ENCODE measurements around the gene ZNF827.

Gene ZNF827

DNA sequence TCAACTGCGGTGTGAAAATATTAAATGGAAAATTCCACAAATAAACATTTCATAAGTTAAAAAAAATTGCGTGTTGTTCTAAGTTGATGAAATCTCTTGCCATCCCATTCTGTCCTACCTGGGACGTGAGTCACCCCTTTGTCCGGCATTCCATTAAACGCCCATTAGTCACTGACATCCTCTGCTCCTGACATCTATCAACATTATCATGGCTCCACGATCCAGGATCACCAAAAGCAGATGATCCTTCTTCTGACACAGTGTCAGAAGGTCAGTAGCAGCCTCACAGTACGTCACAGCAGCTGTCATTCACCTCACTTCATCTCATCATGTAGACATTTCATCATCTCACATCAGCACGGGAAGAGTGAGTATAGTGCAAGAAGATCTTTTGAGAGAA lies 125.7 kb downstream of the ZNF827 start:
- no peak for DNase-seq (ENCODE audit: low read depth, low spot score)
- Histone ChIP-seq H3K27me3 (ENCODE audit: insufficient read depth, insufficient read length) (no peaks in the 10 kb centered on the region), H3K9me3 (ENCODE audit: insufficient read depth, low read length) (peaks cover 20% of the 10 kb centered on the region), H3K9ac (ENCODE audit: insufficient read length, low read depth) (no peak overlapping the region), H3K4me1 (ENCODE audit: insufficient read depth, insufficient read length) (no peaks in the 10 kb centered on the region), H3K4me3 (ENCODE audit: insufficient read length, low read depth) (no peak overlapping the region), H3K36me3 (ENCODE audit: insufficient read depth, insufficient read length, low read length) (peaks cover 37% of the 10 kb centered on the region)
- TF ChIP-seq YY1 (IDR thresholded peaks at IDR 0.05; ENCODE audit: insufficient read depth, insufficient read length) = no peak
- no peak for TF ChIP-seq SUZ12 (IDR thresholded peaks at IDR 0.05; ENCODE audit: extremely low read depth, insufficient read depth, insufficient read length)
- TF ChIP-seq ZNF274 (IDR thresholded peaks at IDR 0.05; ENCODE audit: low read depth, low read length) = no peak

GRCh38 chr4:145808848-145809512 lies 129.6 kb downstream of the ZNF827 start:
- Histone ChIP-seq H3K36me3 (ENCODE audit: insufficient read depth, insufficient read length, low read length) (peaks cover 16% of the 10 kb centered on the region), H3K4me3 (ENCODE audit: insufficient read length, low read depth) (no peak overlapping the region), H3K9ac (ENCODE audit: insufficient read length, low read depth) (no peak overlapping the region), H3K4me1 (ENCODE audit: insufficient read depth, insufficient read length) (no peaks in the 10 kb centered on the region), H3K27me3 (ENCODE audit: insufficient read depth, insufficient read length) (no peaks in the 10 kb centered on the region), H3K9me3 (ENCODE audit: insufficient read depth, low read length) (peaks cover 20% of the 10 kb centered on the region)
- TF ChIP-seq ZNF274 (IDR thresholded peaks at IDR 0.05; ENCODE audit: low read depth, low read length) = no peak
- no peak for TF ChIP-seq YY1 (IDR thresholded peaks at IDR 0.05; ENCODE audit: insufficient read depth, insufficient read length)
- no peak for TF ChIP-seq SUZ12 (IDR thresholded peaks at IDR 0.05; ENCODE audit: extremely low read depth, insufficient read depth, insufficient read length)
- DNase-seq (ENCODE audit: low read depth, low spot score) = no peak

DNA sequence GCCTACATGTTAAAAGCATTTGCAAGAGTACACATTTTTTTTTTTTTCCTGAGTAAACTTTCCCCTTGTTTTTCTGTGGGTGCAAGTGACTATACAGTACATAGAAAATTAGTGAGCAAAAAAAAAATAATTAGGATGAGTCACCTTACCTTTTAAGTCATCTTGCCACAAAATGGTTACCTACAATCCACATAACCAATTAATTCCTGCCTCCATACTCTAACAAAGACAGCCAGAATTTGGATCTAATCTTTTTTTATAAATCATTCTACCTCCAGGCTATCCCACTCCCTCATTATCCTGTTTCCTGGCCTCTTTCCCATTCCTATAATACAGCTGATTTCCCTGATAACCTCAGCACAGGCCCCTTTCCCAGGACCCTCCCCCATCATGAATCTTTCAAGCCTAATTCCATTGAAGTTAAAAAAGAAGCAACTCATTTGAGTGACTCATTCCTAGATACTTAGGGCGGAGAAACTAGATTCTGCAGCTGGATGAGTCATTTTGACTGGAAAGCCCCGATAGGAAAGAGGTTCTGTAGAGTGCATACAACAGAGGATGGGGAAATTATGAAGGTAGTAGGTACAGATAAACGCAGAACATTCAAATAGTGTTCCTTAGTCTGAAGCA lies 130.5 kb downstream of the ZNF827 start:
- Histone ChIP-seq H3K9me3 (ENCODE audit: insufficient read depth, low read length) (peaks cover 20% of the 10 kb centered on the region), H3K9ac (ENCODE audit: insufficient read length, low read depth) (no peak overlapping the region), H3K4me1 (ENCODE audit: insufficient read depth, insufficient read length) (no peaks in the 10 kb centered on the region), H3K27me3 (ENCODE audit: insufficient read depth, insufficient read length) (no peaks in the 10 kb centered on the region), H3K4me3 (ENCODE audit: insufficient read length, low read depth) (no peak overlapping the region), H3K36me3 (ENCODE audit: insufficient read depth, insufficient read length, low read length) (peaks cover 10% of the 10 kb centered on the region)
- peak; percentile 57 for DNase-seq (ENCODE audit: low read depth, low spot score)
- TF ChIP-seq SUZ12 (IDR thresholded peaks at IDR 0.05; ENCODE audit: extremely low read depth, insufficient read depth, insufficient read length) = no peak

DNA sequence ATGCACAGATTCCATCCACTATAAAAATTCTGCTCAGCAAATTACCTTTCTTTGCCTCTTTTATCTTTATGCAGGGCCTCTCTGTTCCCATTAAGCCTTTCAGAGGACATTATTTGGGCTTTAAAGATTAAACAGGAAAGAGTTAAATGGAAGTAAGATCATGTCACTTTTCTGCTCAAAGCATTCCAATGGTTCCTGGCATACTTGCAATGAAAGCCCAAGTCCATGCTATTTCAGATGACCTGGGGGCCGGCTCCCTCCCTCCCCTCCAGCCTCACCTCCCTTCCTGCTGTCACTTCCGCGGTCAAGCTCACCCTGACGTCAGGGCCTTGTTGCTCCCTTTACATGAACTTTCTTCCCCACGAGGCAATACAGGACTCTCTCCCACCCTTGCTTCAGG lies 133.1 kb downstream of the ZNF827 start:
- peak; percentile 18 for DNase-seq (ENCODE audit: low read depth, low spot score)
- no peak overlapping the region for H3K9ac ChIP-seq (ENCODE audit: insufficient read length, low read depth)
- no peak for TF ChIP-seq YY1 (IDR thresholded peaks at IDR 0.05; ENCODE audit: insufficient read depth, insufficient read length)
- no peak for TF ChIP-seq SUZ12 (IDR thresholded peaks at IDR 0.05; ENCODE audit: extremely low read depth, insufficient read depth, insufficient read length)
- TF ChIP-seq ZNF274 (IDR thresholded peaks at IDR 0.05; ENCODE audit: low read depth, low read length) = no peak

GRCh38 chr4:145804116-145804515 lies 134.5 kb downstream of the ZNF827 start:
- Histone ChIP-seq H3K9me3 (ENCODE audit: insufficient read depth, low read length) (peaks cover 4% of the 10 kb centered on the region; the same call in 1 of the 2 replicates), H3K36me3 (ENCODE audit: insufficient read depth, insufficient read length, low read length) (peaks cover 11% of the 10 kb centered on the region), H3K4me3 (ENCODE audit: insufficient read length, low read depth) (no peak overlapping the region), H3K27me3 (ENCODE audit: insufficient read depth, insufficient read length) (no peaks in the 10 kb centered on the region), H3K9ac (ENCODE audit: insufficient read length, low read depth) (no peak overlapping the region), H3K4me1 (ENCODE audit: insufficient read depth, insufficient read length) (no peaks in the 10 kb centered on the region)
- TF ChIP-seq ZNF274 (IDR thresholded peaks at IDR 0.05; ENCODE audit: low read depth, low read length) (no peak), SUZ12 (IDR thresholded peaks at IDR 0.05; ENCODE audit: extremely low read depth, insufficient read depth, insufficient read length) (no peak), YY1 (IDR thresholded peaks at IDR 0.05; ENCODE audit: insufficient read depth, insufficient read length) (no peak)
- DNase-seq (ENCODE audit: low read depth, low spot score) = no peak

More for the DNA sequence above, 133.1 kb downstream of the ZNF827 start:
- Histone ChIP-seq H3K36me3 (ENCODE audit: insufficient read depth, insufficient read length, low read length) (peaks cover 11% of the 10 kb centered on the region), H3K4me1 (ENCODE audit: insufficient read depth, insufficient read length) (no peaks in the 10 kb centered on the region), H3K27me3 (ENCODE audit: insufficient read depth, insufficient read length) (no peaks in the 10 kb centered on the region), H3K4me3 (ENCODE audit: insufficient read length, low read depth) (no peak overlapping the region), H3K9me3 (ENCODE audit: insufficient read depth, low read length) (peaks cover 18% of the 10 kb centered on the region)

- peaks cover 8% of the 10 kb centered on the region for H3K36me3 ChIP-seq (ENCODE audit: insufficient read depth, insufficient read length, low read length)
- no peaks in the 10 kb centered on the region for H3K4me1 ChIP-seq (ENCODE audit: insufficient read depth, insufficient read length)
- DNase-seq (ENCODE audit: low read depth, low spot score) = no peak
- no peak overlapping the region for H3K9ac ChIP-seq (ENCODE audit: insufficient read length, low read depth)
- H3K4me3 ChIP-seq (ENCODE audit: insufficient read length, low read depth) = no peak overlapping the region
- TF ChIP-seq YY1 (IDR thresholded peaks at IDR 0.05; ENCODE audit: insufficient read depth, insufficient read length) (no peak), SUZ12 (IDR thresholded peaks at IDR 0.05; ENCODE audit: extremely low read depth, insufficient read depth, insufficient read length) (no peak), ZNF274 (IDR thresholded peaks at IDR 0.05; ENCODE audit: low read depth, low read length) (no peak)
- no peaks in the 10 kb centered on the region for H3K27me3 ChIP-seq (ENCODE audit: insufficient read depth, insufficient read length)
- H3K9me3 ChIP-seq (ENCODE audit: insufficient read depth, low read length) = no peaks in the 10 kb centered on the region
Measured at GRCh38 chr4:145799223-145799622, 139.4 kb downstream of the ZNF827 start.

GRCh38 chr4:145797278-145797677 lies 141.3 kb downstream of the ZNF827 start:
- no peak for DNase-seq (ENCODE audit: low read depth, low spot score)
- Histone ChIP-seq H3K36me3 (ENCODE audit: insufficient read depth, insufficient read length, low read length) (peaks cover 5% of the 10 kb centered on the region), H3K4me1 (ENCODE audit: insufficient read depth, insufficient read length) (no peaks in the 10 kb centered on the region), H3K27me3 (ENCODE audit: insufficient read depth, insufficient read length) (no peaks in the 10 kb centered on the region), H3K4me3 (ENCODE audit: insufficient read length, low read depth) (no peak overlapping the region), H3K9me3 (ENCODE audit: insufficient read depth, low read length) (no peaks in the 10 kb centered on the region), H3K9ac (ENCODE audit: insufficient read length, low read depth) (no peak overlapping the region)
- TF ChIP-seq SUZ12 (IDR thresholded peaks at IDR 0.05; ENCODE audit: extremely low read depth, insufficient read depth, insufficient read length) = no peak
- TF ChIP-seq ZNF274 (IDR thresholded peaks at IDR 0.05; ENCODE audit: low read depth, low read length) = no peak
- no peak for TF ChIP-seq YY1 (IDR thresholded peaks at IDR 0.05; ENCODE audit: insufficient read depth, insufficient read length)

Data from NT2/D1 (cell line).